ENCODE results near the gene PPM1A. TPM values are rescaled to one million over a fixed set of nuclear protein-coding genes. Genes with fewer than 3 reads are reported as not detected.

Gene PPM1A
- total RNA-seq, 3 donors from 2014 or later (not counting 1 experiment from before 2014, with no cell fraction given): 118 to 126 (median 119) TPM

GRCh38 chr14:60253649-60254048 is 4.6 kb downstream of the PPM1A start:
- H3K27me3 Mint-ChIP-seq (ENCODE audit: low read depth in 2 of 2): no peaks in the 10 kb centered on the region
- H3K4me3 ChIP-seq (ENCODE audit: low read length): no peak overlapping the region
- H3K4me1 Mint-ChIP-seq: peaks cover 64 to 73% of the 10 kb centered on the region in 2 donors
- H3K36me3 ChIP-seq (ENCODE audit: control insufficient read depth, insufficient read depth, low read length): no peaks in the 10 kb centered on the region
- no peaks in the 10 kb centered on the region for H3K36me3 Mint-ChIP-seq
- H3K4me1 ChIP-seq (ENCODE audit: control insufficient read depth, insufficient read depth, low read length): peaks cover 6% of the 10 kb centered on the region
- H3K27ac ChIP-seq (ENCODE audit: low read length): no peak overlapping the region
- H3K27ac Mint-ChIP-seq: no peak overlapping the region
- WGBS (ENCODE audit: insufficient coverage): 93% methylated on average over 2 of the region's 3 CpGs
- TF ChIP-seq CTCF (IDR thresholded peaks at IDR 0.05): no peak
- H3K9me3 ChIP-seq (ENCODE audit: control insufficient read depth, insufficient read depth, low read length): no peaks in the 10 kb centered on the region
- H3K27me3 ChIP-seq (ENCODE audit: control insufficient read depth, insufficient read depth, low read length): no peaks in the 10 kb centered on the region
- no peaks in the 10 kb centered on the region for H3K9me3 Mint-ChIP-seq
- intact Hi-C loops (cut with micrococcal nuclease): loop anchor here (5.0 kb wide), 1 partner anchor 79 kb away; no protein-coding TSS in a partner anchor
- DNase-seq (no peak), ATAC-seq (no peak)
- H3K4me3 Mint-ChIP-seq: no peak overlapping the region

- Mint-ChIP-seq H3K4me3 (no peak overlapping the region), H3K4me1 (peaks cover 67 to 78% of the 10 kb centered on the region in 2 donors)
- intact Hi-C loops (cut with micrococcal nuclease): loop anchor here (5.0 kb wide), 1 partner anchor 78 kb away; no protein-coding TSS in a partner anchor
Observed at GRCh38 chr14:60254176-60254575, 5.2 kb downstream of the PPM1A start.

GRCh38 chr14:60257865-60258264 is 8.8 kb downstream of the PPM1A start:
- Mint-ChIP-seq H3K9me3 (no peaks in the 10 kb centered on the region), H3K27me3 (ENCODE audit: low read depth in 2 of 2) (no peaks in the 10 kb centered on the region), H3K36me3 (no peaks in the 10 kb centered on the region), H3K27ac (no peak overlapping the region), H3K4me1 (peaks cover 61 to 75% of the 10 kb centered on the region in 2 donors), H3K4me3 (no peak overlapping the region)
- no peaks in the 10 kb centered on the region for H3K9me3 ChIP-seq (ENCODE audit: control insufficient read depth, insufficient read depth, low read length)
- H3K27ac ChIP-seq (ENCODE audit: low read length): no peak overlapping the region
- WGBS (ENCODE audit: insufficient coverage): 100% methylated on average over 1 of the region's 1 CpG
- DNase-seq (no peak), ATAC-seq (peak in 2 of 3 donors; percentile 53 to 63)
- no peak for TF ChIP-seq CTCF (IDR thresholded peaks at IDR 0.05)
- no peaks in the 10 kb centered on the region for H3K36me3 ChIP-seq (ENCODE audit: control insufficient read depth, insufficient read depth, low read length)
- H3K4me1 ChIP-seq (ENCODE audit: control insufficient read depth, insufficient read depth, low read length): no peaks in the 10 kb centered on the region
- no peak overlapping the region for H3K4me3 ChIP-seq (ENCODE audit: low read length)
- H3K27me3 ChIP-seq (ENCODE audit: control insufficient read depth, insufficient read depth, low read length): no peaks in the 10 kb centered on the region
- intact Hi-C loops (cut with micrococcal nuclease): no loop called here

More at GRCh38 chr14:60254176-60254575, 5.2 kb downstream of the PPM1A start:
- H3K36me3 ChIP-seq (ENCODE audit: control insufficient read depth, insufficient read depth, low read length): no peaks in the 10 kb centered on the region
- no peak overlapping the region for H3K27ac ChIP-seq (ENCODE audit: low read length)
- Mint-ChIP-seq H3K9me3 (no peaks in the 10 kb centered on the region), H3K36me3 (no peaks in the 10 kb centered on the region), H3K27me3 (ENCODE audit: low read depth in 2 of 2) (no peaks in the 10 kb centered on the region), H3K27ac (no peak overlapping the region)
- no peak overlapping the region for H3K4me3 ChIP-seq (ENCODE audit: low read length)
- ATAC-seq: no peak
- H3K9me3 ChIP-seq (ENCODE audit: control insufficient read depth, insufficient read depth, low read length): no peaks in the 10 kb centered on the region
- no peak for TF ChIP-seq CTCF (IDR thresholded peaks at IDR 0.05)
- peaks cover 5% of the 10 kb centered on the region for H3K4me1 ChIP-seq (ENCODE audit: control insufficient read depth, insufficient read depth, low read length)
- WGBS (ENCODE audit: insufficient coverage): 93% methylated on average over 1 of the region's 1 CpG
- no peaks in the 10 kb centered on the region for H3K27me3 ChIP-seq (ENCODE audit: control insufficient read depth, insufficient read depth, low read length)
- DNase-seq: no peak

- Histone ChIP-seq H3K27ac (ENCODE audit: low read length) (no peak overlapping the region), H3K9me3 (ENCODE audit: control insufficient read depth, insufficient read depth, low read length) (no peaks in the 10 kb centered on the region), H3K27me3 (ENCODE audit: control insufficient read depth, insufficient read depth, low read length) (no peaks in the 10 kb centered on the region), H3K36me3 (ENCODE audit: control insufficient read depth, insufficient read depth, low read length) (no peaks in the 10 kb centered on the region), H3K4me1 (ENCODE audit: control insufficient read depth, insufficient read depth, low read length) (no peaks in the 10 kb centered on the region), H3K4me3 (ENCODE audit: low read length) (no peak overlapping the region)
- DNase-seq: no peak
- H3K36me3 Mint-ChIP-seq: peaks cover 10% of the 10 kb centered on the region
- H3K9me3 Mint-ChIP-seq: no peaks in the 10 kb centered on the region
- intact Hi-C loops (cut with micrococcal nuclease): no loop called here
- ATAC-seq: no peak
- WGBS (ENCODE audit: insufficient coverage): 100% methylated on average over 1 of the region's 1 CpG
- no peaks in the 10 kb centered on the region for H3K27me3 Mint-ChIP-seq (ENCODE audit: low read depth in 2 of 2)
- H3K4me3 Mint-ChIP-seq: no peak overlapping the region
- H3K27ac Mint-ChIP-seq: no peak overlapping the region
- peaks cover 50 to 58% of the 10 kb centered on the region in 2 donors for H3K4me1 Mint-ChIP-seq
- no peak for TF ChIP-seq CTCF (IDR thresholded peaks at IDR 0.05)
Observed at GRCh38 chr14:60265163-60265562, 16.1 kb downstream of the PPM1A start.

Measured in natural killer cell (primary cell).